ENCODE measurements around the gene AFF4. TPM values are rescaled to one million over a fixed set of nuclear protein-coding genes. Genes with fewer than 3 reads are reported as not detected.

AFF4 gene
- total RNA-seq, 1 experiment from 2014 or later = 58.1 TPM

GRCh38 chr5:132834057-132834456, 129.4 kb downstream of the AFF4 start (continued):
- TF ChIP-seq, protein P1, sequence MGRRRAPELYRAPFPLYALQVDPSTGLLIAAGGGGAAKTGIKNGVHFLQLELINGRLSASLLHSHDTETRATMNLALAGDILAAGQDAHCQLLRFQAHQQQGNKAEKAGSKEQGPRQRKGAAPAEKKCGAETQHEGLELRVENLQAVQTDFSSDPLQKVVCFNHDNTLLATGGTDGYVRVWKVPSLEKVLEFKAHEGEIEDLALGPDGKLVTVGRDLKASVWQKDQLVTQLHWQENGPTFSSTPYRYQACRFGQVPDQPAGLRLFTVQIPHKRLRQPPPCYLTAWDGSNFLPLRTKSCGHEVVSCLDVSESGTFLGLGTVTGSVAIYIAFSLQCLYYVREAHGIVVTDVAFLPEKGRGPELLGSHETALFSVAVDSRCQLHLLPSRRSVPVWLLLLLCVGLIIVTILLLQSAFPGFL (CRISPR knock-in tag; IDR thresholded peaks at IDR 0.05; ENCODE audit: borderline replicate concordance) = no peak
- no peak for TF ChIP-seq ETV6 (CRISPR knock-in tag; IDR thresholded peaks at IDR 0.05)

DNA sequence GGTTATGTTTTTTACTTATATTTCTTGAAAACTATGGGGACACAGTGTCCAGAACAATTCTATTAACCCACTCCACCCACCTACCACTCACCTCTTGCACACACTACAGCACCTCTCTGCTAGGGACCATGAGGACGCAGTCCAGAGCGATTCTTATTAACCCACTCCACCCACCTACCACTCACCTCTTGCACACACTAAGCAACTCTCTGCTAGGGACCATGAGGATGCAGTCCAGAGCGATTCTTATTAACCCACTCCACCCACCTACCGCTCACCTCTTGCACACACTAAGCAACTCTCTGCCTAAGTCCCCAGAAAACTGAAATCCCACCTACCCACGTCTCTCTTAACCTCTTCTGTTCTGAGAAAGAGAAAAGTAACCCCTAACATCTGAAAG, 130.8 kb downstream of the AFF4 start:
- H3K4me1 Mint-ChIP-seq = peaks cover 6% of the 10 kb centered on the region
- ChIA-PET CTCF (no interaction called here), POLR2A (no interaction called here)
- no peak for DNase-seq (ENCODE audit: low spot score)
- H3K27me3 Mint-ChIP-seq (ENCODE audit: low read depth) = peaks cover 55% of the 10 kb centered on the region
- TF ChIP-seq FOXP1 (CRISPR knock-in tag; IDR thresholded peaks at IDR 0.05; ENCODE audit: borderline replicate concordance) = no peak
- TF ChIP-seq TP53 (CRISPR knock-in tag; IDR thresholded peaks at IDR 0.05) = no peak
- TF ChIP-seq, protein P1 (CRISPR knock-in tag; IDR thresholded peaks at IDR 0.05; ENCODE audit: borderline replicate concordance) = no peak
- TF ChIP-seq, protein P2, sequence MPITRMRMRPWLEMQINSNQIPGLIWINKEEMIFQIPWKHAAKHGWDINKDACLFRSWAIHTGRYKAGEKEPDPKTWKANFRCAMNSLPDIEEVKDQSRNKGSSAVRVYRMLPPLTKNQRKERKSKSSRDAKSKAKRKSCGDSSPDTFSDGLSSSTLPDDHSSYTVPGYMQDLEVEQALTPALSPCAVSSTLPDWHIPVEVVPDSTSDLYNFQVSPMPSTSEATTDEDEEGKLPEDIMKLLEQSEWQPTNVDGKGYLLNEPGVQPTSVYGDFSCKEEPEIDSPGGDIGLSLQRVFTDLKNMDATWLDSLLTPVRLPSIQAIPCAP (CRISPR knock-in tag; IDR thresholded peaks at IDR 0.05) = no peak
- TF ChIP-seq ESRRA (CRISPR knock-in tag; IDR thresholded peaks at IDR 0.05; ENCODE audit: borderline replicate concordance) = no peak
- no peak overlapping the region for H3K4me3 Mint-ChIP-seq
- no peak for ATAC-seq
- H3K36me3 Mint-ChIP-seq = no peaks in the 10 kb centered on the region
- H3K9me3 Mint-ChIP-seq = no peaks in the 10 kb centered on the region
- no peak overlapping the region for H3K27ac Mint-ChIP-seq

- no peaks in the 10 kb centered on the region for H3K9me3 Mint-ChIP-seq
- no peak overlapping the region for H3K27ac Mint-ChIP-seq
- ATAC-seq (no peak), DNase-seq (ENCODE audit: low spot score) (no peak)
- peak overlapping the region; percentile 75 for H3K4me3 Mint-ChIP-seq
- TF ChIP-seq CDX4 (CRISPR knock-in tag; IDR thresholded peaks at IDR 0.05; ENCODE audit: borderline replicate concordance) (no peak), MYBL2 (CRISPR knock-in tag; IDR thresholded peaks at IDR 0.05) (no peak), GRHL2 (CRISPR knock-in tag; IDR thresholded peaks at IDR 0.05; ENCODE audit: insufficient replicate concordance, severe bottlenecking) (no peak), CREM (CRISPR knock-in tag; IDR thresholded peaks at IDR 0.05) (no peak), NR1H2 (CRISPR knock-in tag; IDR thresholded peaks at IDR 0.05) (no peak), MAX (CRISPR knock-in tag; IDR thresholded peaks at IDR 0.05) (no peak), MLX (CRISPR knock-in tag; IDR thresholded peaks at IDR 0.05) (no peak), FOXJ3 (CRISPR knock-in tag; IDR thresholded peaks at IDR 0.05; ENCODE audit: borderline replicate concordance) (no peak), NR3C1 (CRISPR knock-in tag; conservative IDR thresholded peaks at IDR 0.05; ENCODE audit: low read depth) (no peak), ZNF263 (CRISPR knock-in tag; IDR thresholded peaks at IDR 0.05; ENCODE audit: low read depth) (no peak), HMGA2 (CRISPR knock-in tag; IDR thresholded peaks at IDR 0.05) (no peak), E2F5 (CRISPR knock-in tag; IDR thresholded peaks at IDR 0.05) (no peak), SOX15 (CRISPR knock-in tag; IDR thresholded peaks at IDR 0.05) (no peak)
- no peaks in the 10 kb centered on the region for H3K36me3 Mint-ChIP-seq
- H3K27me3 Mint-ChIP-seq (ENCODE audit: low read depth) = peaks cover 69% of the 10 kb centered on the region
- CTCF ChIA-PET = interaction anchor here (0.9 to 4.3 kb wide), 7 partner anchors 12 to 335 kb away, joined by 3 to 40 read pairs (median 3); partner anchors contain the start of genes GDF9 and UQCRQ
- H3K4me1 Mint-ChIP-seq = peaks cover 8% of the 10 kb centered on the region
- POLR2A ChIA-PET = interaction anchor here (1.2 kb wide), 1 partner anchor 35 kb away, joined by 5 read pairs; the partner anchor contains the start of genes GDF9 and UQCRQ
Measured at GRCh38 chr5:132831095-132831860, 132.2 kb downstream of the AFF4 start.
